NCI-H2107 treated with DMSO at 0.1 percent for 48 hours (cell line): ENCODE data around the gene PGC.

Experiments
- DNase-seq: peaks from one replicate; lab custom pipeline; 2025; ENCODE audit not compliant: unreplicated experiment; lab: John Stamatoyannopoulos, UW

Gene PGC

GRCh38 chr6:41732591-41733359 lies 14.4 kb downstream of the PGC start:
- DNase-seq, result no peak

- DNase-seq, result no peak
These were observed 15.0 kb downstream of the PGC start for GRCh38 chr6:41732149-41732548.

- no peak for DNase-seq
These were observed 15.6 kb downstream of the PGC start for GRCh38 chr6:41731561-41732086.

- no peak for DNase-seq
These were observed 16.4 kb downstream of the PGC start for GRCh38 chr6:41730531-41731436.

- no peak for DNase-seq
These were observed 17.6 kb downstream of the PGC start for GRCh38 chr6:41729624-41730023.

- no peak for DNase-seq
These were observed 18.2 kb downstream of the PGC start for GRCh38 chr6:41728954-41729353.

GRCh38 chr6:41728073-41728936 lies 18.9 kb downstream of the PGC start:
- DNase-seq, result peak; percentile 62

- no peak for DNase-seq
These were observed 19.5 kb downstream of the PGC start for GRCh38 chr6:41727705-41728072.

GRCh38 chr6:41726876-41727275 lies 20.3 kb downstream of the PGC start:
- DNase-seq, result no peak

- DNase-seq, result no peak
These were observed 22.4 kb downstream of the PGC start for GRCh38 chr6:41724586-41725501.

- DNase-seq, result no peak
These were observed 23.0 kb downstream of the PGC start for GRCh38 chr6:41724228-41724580.

- no peak for DNase-seq
These were observed 23.5 kb downstream of the PGC start for GRCh38 chr6:41723530-41724227.

- DNase-seq, result no peak
These were observed 24.1 kb downstream of the PGC start for GRCh38 chr6:41722969-41723529.

- DNase-seq, result no peak
These were observed 25.8 kb downstream of the PGC start for GRCh38 chr6:41721414-41721813.

- no peak for DNase-seq
These were observed 26.4 kb downstream of the PGC start for GRCh38 chr6:41720783-41721182.

GRCh38 chr6:41720262-41720620 lies 27.0 kb downstream of the PGC start:
- DNase-seq, result no peak

- DNase-seq, result no peak
These were observed 27.5 kb downstream of the PGC start for GRCh38 chr6:41719436-41720261.

GRCh38 chr6:41718828-41719227 lies 28.4 kb downstream of the PGC start:
- no peak for DNase-seq
